ENCODE data around the gene SORCS2.

SORCS2 gene

GRCh38 chr4:7297881-7298280 is 105.5 kb downstream of the SORCS2 start:
- TF ChIP-seq L3MBTL2 (conservative IDR thresholded peaks at IDR 0.05) (no peak), LEF1 (IDR thresholded peaks at IDR 0.05; ENCODE audit: borderline replicate concordance) (no peak), CTBP1 (IDR thresholded peaks at IDR 0.05; ENCODE audit: borderline replicate concordance) (no peak), TARDBP (IDR thresholded peaks at IDR 0.05) (no peak), ARNT (IDR thresholded peaks at IDR 0.05) (no peak), SUZ12 (IDR thresholded peaks at IDR 0.05) (no peak), SP1 (IDR thresholded peaks at IDR 0.05) (no peak), HDGF (IDR thresholded peaks at IDR 0.05; ENCODE audit: borderline replicate concordance) (no peak), FOXM1 (IDR thresholded peaks at IDR 0.05; ENCODE audit: borderline replicate concordance) (no peak), ZNF384 (IDR thresholded peaks at IDR 0.05) (no peak), ELF4 (IDR thresholded peaks at IDR 0.05) (no peak), BHLHE40 (IDR thresholded peaks at IDR 0.05; ENCODE audit: borderline replicate concordance) (no peak), FOXK2 (IDR thresholded peaks at IDR 0.05) (no peak), FOXA1 (IDR thresholded peaks at IDR 0.05) (no peak), NFRKB (IDR thresholded peaks at IDR 0.05) (no peak)
- TF ChIP-seq, protein P1, sequence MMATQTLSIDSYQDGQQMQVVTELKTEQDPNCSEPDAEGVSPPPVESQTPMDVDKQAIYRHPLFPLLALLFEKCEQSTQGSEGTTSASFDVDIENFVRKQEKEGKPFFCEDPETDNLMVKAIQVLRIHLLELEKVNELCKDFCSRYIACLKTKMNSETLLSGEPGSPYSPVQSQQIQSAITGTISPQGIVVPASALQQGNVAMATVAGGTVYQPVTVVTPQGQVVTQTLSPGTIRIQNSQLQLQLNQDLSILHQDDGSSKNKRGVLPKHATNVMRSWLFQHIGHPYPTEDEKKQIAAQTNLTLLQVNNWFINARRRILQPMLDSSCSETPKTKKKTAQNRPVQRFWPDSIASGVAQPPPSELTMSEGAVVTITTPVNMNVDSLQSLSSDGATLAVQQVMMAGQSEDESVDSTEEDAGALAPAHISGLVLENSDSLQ (IDR thresholded peaks at IDR 0.05) = no peak
- POLR2A ChIA-PET = no interaction called here
- CTCF ChIA-PET = no interaction called here
- DNase-seq (ENCODE audit: extremely low spot score) = no peak

DNA sequence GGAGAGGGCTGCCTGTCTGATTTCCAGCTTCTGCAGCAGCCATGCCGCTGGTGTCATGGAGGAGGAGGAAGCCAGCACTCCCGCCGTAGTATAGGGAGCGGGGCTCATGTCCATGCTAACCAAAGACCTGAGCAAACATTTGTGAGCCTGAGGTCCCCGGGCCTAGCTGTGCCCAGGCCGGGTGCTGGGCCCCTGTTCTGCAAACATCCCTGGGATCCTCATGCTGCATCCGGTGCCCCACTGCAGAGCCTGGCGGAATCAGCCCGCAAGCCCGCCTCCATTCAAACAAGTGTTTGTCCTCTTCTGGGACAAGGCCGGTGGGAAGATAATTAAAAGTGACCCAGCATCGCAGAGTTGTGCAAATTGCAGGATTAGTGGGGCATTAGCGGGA is 106.3 kb downstream of the SORCS2 start:
- CTCF ChIA-PET = no interaction called here
- DNase-seq (ENCODE audit: extremely low spot score) = no peak
- TF ChIP-seq ZNF384 (IDR thresholded peaks at IDR 0.05) (no peak), HDGF (IDR thresholded peaks at IDR 0.05; ENCODE audit: borderline replicate concordance) (no peak), L3MBTL2 (conservative IDR thresholded peaks at IDR 0.05) (no peak), NFRKB (IDR thresholded peaks at IDR 0.05) (no peak), BHLHE40 (IDR thresholded peaks at IDR 0.05; ENCODE audit: borderline replicate concordance) (no peak), FOXM1 (IDR thresholded peaks at IDR 0.05; ENCODE audit: borderline replicate concordance) (no peak), ELF4 (IDR thresholded peaks at IDR 0.05) (no peak), CTBP1 (IDR thresholded peaks at IDR 0.05; ENCODE audit: borderline replicate concordance) (no peak)
- POLR2A ChIA-PET = no interaction called here

- TF ChIP-seq ARNT (IDR thresholded peaks at IDR 0.05) = no peak
- no peak for TF ChIP-seq NFRKB (IDR thresholded peaks at IDR 0.05)
- no peak for TF ChIP-seq HDGF (IDR thresholded peaks at IDR 0.05; ENCODE audit: borderline replicate concordance)
- TF ChIP-seq CTBP1 (IDR thresholded peaks at IDR 0.05; ENCODE audit: borderline replicate concordance) = no peak
- TF ChIP-seq SP1 (IDR thresholded peaks at IDR 0.05) = no peak
- no peak for TF ChIP-seq L3MBTL2 (conservative IDR thresholded peaks at IDR 0.05)
- no peak for TF ChIP-seq LEF1 (IDR thresholded peaks at IDR 0.05; ENCODE audit: borderline replicate concordance)
- no peak for TF ChIP-seq ZNF384 (IDR thresholded peaks at IDR 0.05)
- TF ChIP-seq FOXM1 (IDR thresholded peaks at IDR 0.05; ENCODE audit: borderline replicate concordance) = no peak
- TF ChIP-seq ELF4 (IDR thresholded peaks at IDR 0.05) = no peak
- no peak for TF ChIP-seq FOXK2 (IDR thresholded peaks at IDR 0.05)
- no peak for TF ChIP-seq SUZ12 (IDR thresholded peaks at IDR 0.05)
- TF ChIP-seq, protein P1 (IDR thresholded peaks at IDR 0.05) = no peak
- no peak for TF ChIP-seq FOXA1 (IDR thresholded peaks at IDR 0.05)
- TF ChIP-seq BHLHE40 (IDR thresholded peaks at IDR 0.05; ENCODE audit: borderline replicate concordance) = no peak
- no peak for TF ChIP-seq TARDBP (IDR thresholded peaks at IDR 0.05)
- CTCF ChIA-PET = no interaction called here
- no peak for DNase-seq (ENCODE audit: extremely low spot score)
- POLR2A ChIA-PET = no interaction called here
Observed at GRCh38 chr4:7299010-7299907, 106.9 kb downstream of the SORCS2 start.

GRCh38 chr4:7299908-7300710 is 107.8 kb downstream of the SORCS2 start:
- CTCF ChIA-PET = interaction anchor here (0.7 kb wide), 1 partner anchor 9 kb away, joined by 4 read pairs; no protein-coding TSS in a partner anchor
- TF ChIP-seq SP1 (IDR thresholded peaks at IDR 0.05) (no peak), SUZ12 (IDR thresholded peaks at IDR 0.05) (no peak), L3MBTL2 (conservative IDR thresholded peaks at IDR 0.05) (no peak), FOXM1 (IDR thresholded peaks at IDR 0.05; ENCODE audit: borderline replicate concordance) (no peak), FOXK2 (IDR thresholded peaks at IDR 0.05) (no peak), BHLHE40 (IDR thresholded peaks at IDR 0.05; ENCODE audit: borderline replicate concordance) (no peak), LEF1 (IDR thresholded peaks at IDR 0.05; ENCODE audit: borderline replicate concordance) (no peak), FOXA1 (IDR thresholded peaks at IDR 0.05) (no peak), ZNF384 (IDR thresholded peaks at IDR 0.05) (no peak), ARNT (IDR thresholded peaks at IDR 0.05) (no peak), ELF4 (IDR thresholded peaks at IDR 0.05) (no peak), CTBP1 (IDR thresholded peaks at IDR 0.05; ENCODE audit: borderline replicate concordance) (no peak)
- TF ChIP-seq, protein P1 (IDR thresholded peaks at IDR 0.05) = no peak
- DNase-seq (ENCODE audit: extremely low spot score) = no peak
- POLR2A ChIA-PET = no interaction called here

- TF ChIP-seq LEF1 (IDR thresholded peaks at IDR 0.05; ENCODE audit: borderline replicate concordance) (no peak), ELF4 (IDR thresholded peaks at IDR 0.05) (no peak), BHLHE40 (IDR thresholded peaks at IDR 0.05; ENCODE audit: borderline replicate concordance) (no peak), FOXK2 (IDR thresholded peaks at IDR 0.05) (no peak), CTBP1 (IDR thresholded peaks at IDR 0.05; ENCODE audit: borderline replicate concordance) (no peak), L3MBTL2 (conservative IDR thresholded peaks at IDR 0.05) (no peak), ZNF384 (IDR thresholded peaks at IDR 0.05) (no peak), ARNT (IDR thresholded peaks at IDR 0.05) (no peak), SP1 (IDR thresholded peaks at IDR 0.05) (no peak), FOXA1 (IDR thresholded peaks at IDR 0.05) (no peak), HDGF (IDR thresholded peaks at IDR 0.05; ENCODE audit: borderline replicate concordance) (no peak), SUZ12 (IDR thresholded peaks at IDR 0.05) (no peak), NFRKB (IDR thresholded peaks at IDR 0.05) (no peak), FOXM1 (IDR thresholded peaks at IDR 0.05; ENCODE audit: borderline replicate concordance) (no peak)
- TF ChIP-seq, protein P1 (IDR thresholded peaks at IDR 0.05) = no peak
- DNase-seq (ENCODE audit: extremely low spot score) = no peak
- ChIA-PET CTCF (interaction anchor here (0.7 kb wide), 1 partner anchor 8 kb away, joined by 4 read pairs; no protein-coding TSS in a partner anchor), POLR2A (no interaction called here)
Observed at GRCh38 chr4:7300711-7301095, 108.4 kb downstream of the SORCS2 start.
